Measurements from ENCODE around the gene MZB1.
A peak's percentile ranks its signal among the peaks of the same experiment; 100 is the strongest.
"Not testable (repeated sequence)": the region's sequence is repeated elsewhere in the genome, so short reads cannot be mapped to it uniquely, and the experiment has no call there.

MZB1 gene

GRCh38 chr5:139410121-139410992 is 20.6 kb upstream of the MZB1 start:
- no peak for DNase-seq

- DNase-seq = not testable (repeated sequence)
Observed at GRCh38 chr5:139409116-139409515, 19.4 kb upstream of the MZB1 start.

- no peak for DNase-seq
Observed at GRCh38 chr5:139408191-139408590, 18.5 kb upstream of the MZB1 start.

GRCh38 chr5:139407517-139407916 is 17.8 kb upstream of the MZB1 start:
- no peak for DNase-seq

- DNase-seq = no peak
Observed at GRCh38 chr5:139406963-139407362, 17.2 kb upstream of the MZB1 start.

DNA sequence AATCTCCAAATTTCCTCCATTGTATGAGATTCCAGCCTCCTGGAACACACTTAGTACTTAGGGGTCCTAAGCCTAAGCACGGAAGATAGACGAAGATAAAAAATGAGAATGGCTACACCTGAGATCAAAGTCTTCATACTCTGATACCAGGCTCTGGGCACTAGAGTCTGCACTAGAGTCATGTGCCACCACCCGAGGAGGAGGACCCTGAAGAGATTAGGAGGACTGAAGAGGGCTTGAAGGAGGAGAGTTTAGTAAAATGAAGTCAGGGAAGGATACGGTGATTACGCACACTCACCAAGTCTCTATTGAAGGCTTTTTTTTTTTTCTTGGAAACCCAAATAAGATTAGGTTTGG is 14.7 kb upstream of the MZB1 start:
- no peak for DNase-seq

- DNase-seq = peak; percentile 94
Observed at GRCh38 chr5:139403787-139404483, 14.2 kb upstream of the MZB1 start, which contains the start of gene SPATA24. Gene SPATA24, minus strand, starts transcription at chr5:139404089. Its CDS starts 29 bp downstream, at chr5:139404060.

DNA sequence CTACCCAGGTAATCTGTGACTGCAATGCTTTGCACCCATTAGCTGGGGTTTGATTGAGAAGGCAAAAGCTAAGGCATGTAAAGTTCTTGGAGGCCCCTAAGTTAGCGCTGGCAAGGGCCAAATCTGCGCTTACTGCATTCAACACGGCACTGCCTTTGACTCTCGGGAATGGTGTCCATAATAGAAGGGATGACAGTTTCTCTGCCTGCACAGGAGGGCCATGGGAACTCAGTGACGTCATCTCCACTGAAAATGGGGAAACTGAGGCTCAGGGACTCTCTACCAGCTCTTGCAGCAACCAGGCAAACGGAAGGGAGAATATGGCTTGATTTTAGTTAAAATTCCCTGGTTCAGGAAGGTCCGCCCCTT is 13.7 kb upstream of the MZB1 start:
- no peak for DNase-seq

DNA sequence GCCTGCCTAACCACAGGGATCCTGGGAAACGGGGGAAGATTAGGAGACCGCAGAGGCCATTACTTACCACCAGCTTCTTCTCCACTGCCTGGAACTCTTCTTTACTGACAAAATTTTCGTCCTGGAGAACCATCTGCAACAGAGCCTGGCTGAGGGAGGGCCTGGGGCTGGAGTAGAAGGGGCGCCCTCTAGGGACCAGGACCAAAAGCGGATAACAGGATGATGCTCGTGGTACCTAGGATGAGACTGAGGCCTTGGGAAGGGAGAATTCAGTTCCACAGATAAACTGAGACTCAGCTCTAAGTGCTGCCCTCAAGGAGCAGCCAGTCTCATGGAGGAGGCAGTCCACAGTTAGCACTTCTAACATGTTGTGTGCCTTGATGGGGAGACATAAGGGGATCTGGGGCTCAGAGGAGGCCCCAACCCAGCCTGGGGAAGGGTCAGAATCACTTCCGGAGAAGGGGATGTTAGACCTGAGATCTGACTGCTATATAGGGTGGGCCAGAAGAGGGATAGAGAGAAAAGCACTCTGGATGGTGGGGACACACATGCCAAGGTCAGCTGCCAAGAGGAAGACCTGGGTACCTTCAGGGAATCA is 12.9 kb upstream of the MZB1 start:
- no peak for DNase-seq

GRCh38 chr5:139401546-139401945 is 11.8 kb upstream of the MZB1 start:
- DNase-seq = no peak

DNA sequence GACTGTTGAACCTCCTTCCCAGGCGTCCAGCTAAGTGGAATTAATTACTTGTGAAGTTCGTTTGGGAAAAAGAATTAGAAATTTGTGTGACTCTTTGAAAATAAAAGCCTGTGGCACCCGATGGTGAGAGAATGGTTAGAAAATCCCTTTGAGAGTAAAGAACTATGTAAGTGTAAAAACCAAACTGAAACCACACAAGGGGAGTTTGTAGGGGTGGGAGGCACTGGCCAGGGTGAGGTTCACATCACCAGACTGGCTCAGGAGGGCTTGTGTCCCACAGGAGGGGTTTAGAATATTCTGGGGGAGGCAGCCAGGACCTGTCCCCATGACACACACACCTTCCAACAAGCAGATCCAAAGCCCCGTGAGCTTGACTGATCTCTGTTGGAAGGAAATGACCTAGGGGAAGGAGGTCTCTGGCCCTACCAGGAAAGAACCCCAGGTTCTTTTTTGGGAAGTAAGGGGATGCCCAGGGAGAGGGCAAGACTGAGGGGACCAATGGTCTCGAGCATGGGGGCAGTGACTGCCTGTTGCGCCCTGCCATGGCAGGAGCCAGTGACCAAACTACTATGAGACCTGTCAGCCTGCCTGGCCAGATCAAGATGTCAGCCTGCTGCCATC is 9.9 kb upstream of the MZB1 start:
- no peak for DNase-seq

GRCh38 chr5:139397921-139398320 is 8.2 kb upstream of the MZB1 start:
- DNase-seq = no peak

- DNase-seq = no peak
Observed at GRCh38 chr5:139396691-139397090, 7.0 kb upstream of the MZB1 start.

GRCh38 chr5:139395844-139396640 is 6.3 kb upstream of the MZB1 start:
- no peak for DNase-seq

GRCh38 chr5:139394654-139395566 is 5.2 kb upstream of the MZB1 start, which contains the start of gene PROB1:
Gene PROB1, minus strand, starts transcription at chr5:139395104. Its CDS starts 23 bp downstream, at chr5:139395081.
- DNase-seq = no peak

DNA sequence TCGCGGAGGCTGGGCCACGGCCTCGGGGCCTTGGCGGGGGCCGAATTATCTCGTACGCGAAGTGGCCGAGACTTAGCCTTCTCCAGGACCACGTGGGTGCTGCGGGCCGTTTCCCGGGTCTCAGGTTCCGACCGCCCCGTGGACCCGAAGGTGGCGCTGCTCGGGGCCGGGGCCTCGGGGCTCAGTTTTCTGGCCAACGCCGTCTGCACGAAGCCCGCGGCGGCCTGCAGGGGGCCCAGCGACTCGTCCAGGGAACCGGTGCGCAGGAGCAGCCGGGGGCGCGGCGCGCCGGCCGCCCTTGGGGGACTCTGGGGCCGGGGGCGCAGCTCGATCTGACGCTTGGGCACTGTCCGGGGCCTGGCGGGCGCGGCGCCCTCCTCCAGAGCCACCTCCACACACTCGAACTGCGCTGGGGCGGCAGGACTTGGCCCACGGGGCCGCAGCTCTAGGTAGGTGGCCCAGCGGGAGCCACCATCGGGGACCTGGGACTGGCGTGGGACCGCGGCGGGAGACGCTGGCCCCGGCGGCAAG is 4.5 kb upstream of the MZB1 start:
- DNase-seq = no peak

DNA sequence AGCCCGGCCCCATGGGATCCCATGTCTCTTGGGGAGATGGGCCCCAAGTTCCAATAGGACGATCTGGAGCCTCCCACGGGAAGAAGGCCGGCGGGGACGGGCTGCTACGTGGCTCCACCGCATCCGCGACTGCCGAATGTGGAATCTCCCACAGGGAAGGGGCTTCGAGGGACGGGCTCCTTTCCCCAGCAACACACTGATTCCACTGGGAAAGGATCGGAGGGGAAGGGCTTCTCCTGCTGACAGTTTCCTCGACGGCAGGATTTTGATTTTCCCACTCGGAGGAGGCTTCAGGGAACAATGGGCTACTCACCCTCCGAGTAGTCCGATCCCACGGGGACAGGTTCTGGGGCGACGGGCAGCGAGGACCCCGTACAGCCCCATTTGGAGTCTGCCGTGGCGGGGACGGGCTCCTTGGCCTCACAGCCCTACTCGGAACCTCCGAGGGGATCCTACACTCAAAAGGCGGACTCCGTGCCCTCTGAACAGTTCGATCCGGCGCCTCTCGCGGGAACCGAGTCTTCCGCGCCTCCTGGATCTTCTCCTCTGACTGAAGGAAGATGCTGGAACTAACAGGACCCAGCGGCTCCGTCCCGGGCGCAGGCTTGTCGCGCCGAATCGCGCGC is 3.9 kb upstream of the MZB1 start:
- no peak for DNase-seq

GRCh38 chr5:139392678-139393496 is 3.2 kb upstream of the MZB1 start:
- no peak for DNase-seq

DNA sequence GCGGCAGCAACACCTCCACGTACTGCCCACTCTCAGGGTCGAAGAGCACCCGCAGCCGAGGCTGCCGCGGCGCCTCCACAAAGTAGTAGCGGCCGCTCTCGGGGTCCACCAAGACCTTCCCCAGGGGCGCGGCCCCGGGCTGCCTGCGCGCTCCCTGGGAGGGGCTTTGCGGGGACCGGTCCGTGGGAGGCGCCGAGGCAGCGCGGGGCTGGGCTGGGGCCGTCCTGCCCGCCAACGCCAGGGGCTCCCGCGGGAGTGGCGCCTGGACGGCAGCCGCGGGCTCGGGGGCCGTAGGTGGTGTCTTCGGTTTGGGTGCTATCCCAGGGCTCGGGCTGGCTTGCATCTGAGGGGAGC is 2.6 kb upstream of the MZB1 start:
- DNase-seq = no peak

Measured in DMS 273 treated with DMSO at 0.1 percent for 48 hours (cell line).